ENCODE data around the gene HLA-DOA. TPM values are rescaled to one million over a fixed set of nuclear protein-coding genes. Genes with fewer than 3 reads are reported as not detected.

Gene HLA-DOA
- total RNA-seq, 1 donor from 2014 or later: 30.2 TPM

- no peaks in the 10 kb centered on the region for H3K9me3 ChIP-seq
- peak overlapping the region; percentile 71 to 80 for H3K4me3 ChIP-seq
- intact Hi-C loops (cut with DNase I): loop anchor here (5.0 to 10.0 kb wide), 3 partner anchors 79 to 997 kb away; partner anchors contain the start of genes DXO and PSMB8
- peak overlapping the region; percentile 100 for H3K27ac ChIP-seq
- peaks cover 0 to 30% of the 10 kb centered on the region in 2 donors for H3K36me3 ChIP-seq
- peak in 1 of 2 donors; percentile 100 for DNase-seq (ENCODE audit: extremely low spot score in 2 of 2)
- peak in 1 of 3 experiments; percentile 4 for TF ChIP-seq CTCF (IDR thresholded peaks at IDR 0.05)
- peak; percentile 81 to 100 for TF ChIP-seq POLR2A (IDR thresholded peaks at IDR 0.05)
- TF ChIP-seq POLR2AphosphoS5 (IDR thresholded peaks at IDR 0.05; ENCODE audit: insufficient read depth in 1 of 2, low read depth in 1 of 2): peak; percentile 97 to 99
- peaks cover 40% of the 10 kb centered on the region for H3K4me1 ChIP-seq
- H3K27me3 ChIP-seq: no peaks in the 10 kb centered on the region
Measured at GRCh38 chr6:32971581-32972352, 37.6 kb downstream of the HLA-DOA start.

- H3K36me3 ChIP-seq: peaks cover 0 to 25% of the 10 kb centered on the region in 2 donors
- H3K4me1 ChIP-seq: peaks cover 40% of the 10 kb centered on the region
- DNase-seq (ENCODE audit: extremely low spot score in 2 of 2): no peak
- H3K27me3 ChIP-seq: no peaks in the 10 kb centered on the region
- no peaks in the 10 kb centered on the region for H3K9me3 ChIP-seq
- no peak for TF ChIP-seq POLR2AphosphoS5 (IDR thresholded peaks at IDR 0.05; ENCODE audit: insufficient read depth in 1 of 2, low read depth in 1 of 2)
- intact Hi-C loops (cut with DNase I): loop anchor here (5.0 to 10.0 kb wide), 3 partner anchors 79 to 996 kb away; partner anchors contain the start of genes DXO and PSMB8
- H3K4me3 ChIP-seq: peak overlapping the region; percentile 71 to 80
- peak overlapping the region; percentile 100 for H3K27ac ChIP-seq
Measured at GRCh38 chr6:32971242-32971580, 38.2 kb downstream of the HLA-DOA start.

- intact Hi-C loops (cut with DNase I): loop anchor here (5.0 to 10.0 kb wide), 3 partner anchors 78 to 996 kb away; partner anchors contain the start of genes DXO and PSMB8
- Histone ChIP-seq H3K4me3 (peak overlapping the region; percentile 71 to 80), H3K4me1 (peaks cover 40% of the 10 kb centered on the region), H3K27ac (peak overlapping the region; percentile 100), H3K36me3 (peaks cover 0 to 19% of the 10 kb centered on the region in 2 donors), H3K9me3 (no peaks in the 10 kb centered on the region), H3K27me3 (no peaks in the 10 kb centered on the region)
- TF ChIP-seq POLR2A (IDR thresholded peaks at IDR 0.05): no peak
- TF ChIP-seq CTCF (IDR thresholded peaks at IDR 0.05): no peak
- TF ChIP-seq POLR2AphosphoS5 (IDR thresholded peaks at IDR 0.05; ENCODE audit: insufficient read depth in 1 of 2, low read depth in 1 of 2): no peak
- DNase-seq (ENCODE audit: extremely low spot score in 2 of 2): no peak
Measured at GRCh38 chr6:32970413-32971241, 38.8 kb downstream of the HLA-DOA start.

- H3K36me3 ChIP-seq: peaks cover 0 to 11% of the 10 kb centered on the region in 2 donors
- peak in 1 of 2 donors; percentile 96 for DNase-seq (ENCODE audit: extremely low spot score in 2 of 2)
- intact Hi-C loops (cut with DNase I): loop anchor here (5.0 to 10.0 kb wide), 3 partner anchors 78 to 995 kb away; partner anchors contain the start of genes DXO and PSMB8
Measured at GRCh38 chr6:32969685-32970412, 39.5 kb downstream of the HLA-DOA start.

More at GRCh38 chr6:32969685-32970412, 39.5 kb downstream of the HLA-DOA start:
- no peaks in the 10 kb centered on the region for H3K27me3 ChIP-seq
- TF ChIP-seq CTCF (IDR thresholded peaks at IDR 0.05) (peak; percentile 22 to 65 (median 29)), POLR2A (IDR thresholded peaks at IDR 0.05) (peak in 1 of 2 donors; percentile 59), POLR2AphosphoS5 (IDR thresholded peaks at IDR 0.05; ENCODE audit: insufficient read depth in 1 of 2, low read depth in 1 of 2) (peak; percentile 78 to 96)
- peaks cover 33% of the 10 kb centered on the region for H3K4me1 ChIP-seq
- H3K9me3 ChIP-seq: no peaks in the 10 kb centered on the region
- peak overlapping the region; percentile 100 for H3K27ac ChIP-seq
- H3K4me3 ChIP-seq: peak overlapping the region; percentile 71 to 80
